ENCODE results near the gene MACROD2. TPM values are rescaled to one million over a fixed set of nuclear protein-coding genes. Genes with fewer than 3 reads are reported as not detected.

MACROD2 gene
- total RNA-seq, 1 donor from 2014 or later = 2.4 TPM

GRCh38 chr20:14505476-14505875 lies 510.2 kb downstream of the MACROD2 start:
- Histone ChIP-seq H3K9ac (ENCODE audit: low read length) (no peak overlapping the region), H3K79me2 (ENCODE audit: insufficient read depth, low read length) (no peaks in the 10 kb centered on the region), H3K4me2 (ENCODE audit: low read length) (no peak overlapping the region), H4K20me1 (ENCODE audit: insufficient read depth, low read length) (no peaks in the 10 kb centered on the region), H2AFZ (ENCODE audit: low read depth, low read length) (no peak overlapping the region), H3K36me3 (ENCODE audit: insufficient read depth, low read length) (no peaks in the 10 kb centered on the region), H3K27ac (ENCODE audit: low read depth, low read length) (no peak overlapping the region), H3K9me3 (ENCODE audit: insufficient read depth, low read depth, low read length) (no peaks in the 10 kb centered on the region), H3K4me3 (ENCODE audit: insufficient read depth, low read depth, low read length) (no peak overlapping the region), H3K27me3 (ENCODE audit: insufficient read depth, low read length) (no peaks in the 10 kb centered on the region), H3K4me1 (ENCODE audit: insufficient read depth, low read length) (no peaks in the 10 kb centered on the region)
- Mint-ChIP-seq H3K27me3 (ENCODE audit: low read depth, unreplicated experiment) (peaks cover 3% of the 10 kb centered on the region), H3K4me3 (ENCODE audit: unreplicated experiment) (no peak overlapping the region), H3K27ac (ENCODE audit: unreplicated experiment) (no peak overlapping the region), H3K9me3 (ENCODE audit: unreplicated experiment) (no peaks in the 10 kb centered on the region), H3K4me1 (ENCODE audit: low read depth, unreplicated experiment) (no peaks in the 10 kb centered on the region), H3K36me3 (ENCODE audit: low read depth, unreplicated experiment) (no peaks in the 10 kb centered on the region)
- no peak for FAIRE-seq
- DNase-seq (ENCODE audit: low read depth) = no peak
- TF ChIP-seq EZH2 (IDR thresholded peaks at IDR 0.05; ENCODE audit: insufficient read depth, low read length) (no peak), CTCF (IDR thresholded peaks at IDR 0.05; ENCODE audit: insufficient read depth, low read depth, low read length) (no peak)

DNA sequence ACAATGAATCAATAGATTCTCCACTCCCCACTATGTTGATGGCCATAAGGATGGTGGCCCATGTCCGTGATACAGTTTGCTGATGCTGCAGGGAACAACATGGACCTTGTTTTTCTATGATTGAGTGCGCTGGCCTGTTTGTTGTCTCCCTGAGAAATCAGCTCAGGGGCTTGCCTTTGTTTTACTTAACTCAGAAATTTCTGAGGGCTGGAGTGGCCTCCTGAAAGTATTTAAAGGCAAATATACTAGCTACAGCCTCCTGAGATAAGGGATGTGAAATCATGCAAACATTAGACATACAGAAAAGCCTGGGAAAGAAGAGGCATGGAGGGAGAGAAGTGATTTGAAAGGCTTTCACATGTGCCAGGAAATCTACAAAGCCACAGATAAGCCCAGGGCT lies 512.4 kb downstream of the MACROD2 start:
- no peak for TF ChIP-seq EZH2 (IDR thresholded peaks at IDR 0.05; ENCODE audit: insufficient read depth, low read length)
- no peak for TF ChIP-seq CTCF (IDR thresholded peaks at IDR 0.05; ENCODE audit: insufficient read depth, low read depth, low read length)
- H3K9ac ChIP-seq (ENCODE audit: low read length) = no peak overlapping the region
- no peaks in the 10 kb centered on the region for H3K9me3 Mint-ChIP-seq (ENCODE audit: unreplicated experiment)
- no peak for FAIRE-seq
- H3K36me3 ChIP-seq (ENCODE audit: insufficient read depth, low read length) = no peaks in the 10 kb centered on the region
- H3K27ac ChIP-seq (ENCODE audit: low read depth, low read length) = no peak overlapping the region
- H3K79me2 ChIP-seq (ENCODE audit: insufficient read depth, low read length) = no peaks in the 10 kb centered on the region
- no peak overlapping the region for H3K4me3 Mint-ChIP-seq (ENCODE audit: unreplicated experiment)
- peaks cover 3% of the 10 kb centered on the region for H3K27me3 Mint-ChIP-seq (ENCODE audit: low read depth, unreplicated experiment)
- H3K4me1 Mint-ChIP-seq (ENCODE audit: low read depth, unreplicated experiment) = no peaks in the 10 kb centered on the region
- H3K27ac Mint-ChIP-seq (ENCODE audit: unreplicated experiment) = no peak overlapping the region
- H4K20me1 ChIP-seq (ENCODE audit: insufficient read depth, low read length) = no peaks in the 10 kb centered on the region
- no peak for DNase-seq (ENCODE audit: low read depth)
- H3K4me1 ChIP-seq (ENCODE audit: insufficient read depth, low read length) = no peaks in the 10 kb centered on the region
- H3K9me3 ChIP-seq (ENCODE audit: insufficient read depth, low read depth, low read length) = no peaks in the 10 kb centered on the region
- no peaks in the 10 kb centered on the region for H3K27me3 ChIP-seq (ENCODE audit: insufficient read depth, low read length)
- H3K4me3 ChIP-seq (ENCODE audit: insufficient read depth, low read depth, low read length) = no peak overlapping the region
- no peak overlapping the region for H2AFZ ChIP-seq (ENCODE audit: low read depth, low read length)
- no peaks in the 10 kb centered on the region for H3K36me3 Mint-ChIP-seq (ENCODE audit: low read depth, unreplicated experiment)
- no peak overlapping the region for H3K4me2 ChIP-seq (ENCODE audit: low read length)

DNA sequence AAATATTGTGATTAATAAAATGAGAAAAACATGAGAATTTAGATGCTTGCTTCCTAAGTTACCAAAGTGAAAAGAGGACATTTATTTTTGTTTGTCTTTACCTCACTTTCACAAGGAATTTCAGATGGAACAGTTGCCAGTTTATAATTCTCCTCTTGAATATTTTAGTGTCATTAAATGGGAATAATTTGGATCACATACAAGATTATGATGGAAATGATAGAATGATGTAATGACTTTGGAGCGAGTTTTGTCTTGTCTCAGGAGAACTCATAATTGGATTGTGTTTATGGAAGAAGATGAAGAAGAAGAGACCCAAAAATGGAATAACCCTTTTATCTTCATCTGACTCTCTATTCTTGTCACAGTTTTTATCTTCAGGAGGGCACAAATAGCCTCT lies 515.0 kb downstream of the MACROD2 start:
- DNase-seq (ENCODE audit: low read depth) (no peak), FAIRE-seq (no peak)
- no peak overlapping the region for H3K4me3 Mint-ChIP-seq (ENCODE audit: unreplicated experiment)
- Histone ChIP-seq H3K4me3 (ENCODE audit: insufficient read depth, low read depth, low read length) (no peak overlapping the region), H4K20me1 (ENCODE audit: insufficient read depth, low read length) (no peaks in the 10 kb centered on the region), H3K9me3 (ENCODE audit: insufficient read depth, low read depth, low read length) (no peaks in the 10 kb centered on the region), H3K4me2 (ENCODE audit: low read length) (no peak overlapping the region), H3K4me1 (ENCODE audit: insufficient read depth, low read length) (no peaks in the 10 kb centered on the region), H3K9ac (ENCODE audit: low read length) (no peak overlapping the region), H3K27ac (ENCODE audit: low read depth, low read length) (no peak overlapping the region), H3K27me3 (ENCODE audit: insufficient read depth, low read length) (no peaks in the 10 kb centered on the region), H3K79me2 (ENCODE audit: insufficient read depth, low read length) (no peaks in the 10 kb centered on the region), H3K36me3 (ENCODE audit: insufficient read depth, low read length) (no peaks in the 10 kb centered on the region), H2AFZ (ENCODE audit: low read depth, low read length) (no peak overlapping the region)
- no peaks in the 10 kb centered on the region for H3K4me1 Mint-ChIP-seq (ENCODE audit: low read depth, unreplicated experiment)
- H3K27ac Mint-ChIP-seq (ENCODE audit: unreplicated experiment) = no peak overlapping the region
- no peaks in the 10 kb centered on the region for H3K9me3 Mint-ChIP-seq (ENCODE audit: unreplicated experiment)
- no peaks in the 10 kb centered on the region for H3K36me3 Mint-ChIP-seq (ENCODE audit: low read depth, unreplicated experiment)
- no peaks in the 10 kb centered on the region for H3K27me3 Mint-ChIP-seq (ENCODE audit: low read depth, unreplicated experiment)
- TF ChIP-seq CTCF (IDR thresholded peaks at IDR 0.05; ENCODE audit: insufficient read depth, low read depth, low read length) (no peak), EZH2 (IDR thresholded peaks at IDR 0.05; ENCODE audit: insufficient read depth, low read length) (no peak)
